Neural cell (in vitro differentiated cells): Measurements from ENCODE around the gene PARD3B. TPM values are rescaled to one million over a fixed set of nuclear protein-coding genes. Genes with fewer than 3 reads are reported as not detected.

Experiments used
- H2AFZ ChIP-seq: fragments of 200-600, 300-800 bp; sonication (generic), shearing (Covaris generic); 2 replicates; pipeline ENCODE4 v1.6.0; 2014; ENCODE audit warnings: low read depth, mild to moderate bottlenecking, antibody characterized with exemption, low read length, moderate library complexity
- H3F3A ChIP-seq: fragments of 200-600 bp; shearing (Covaris generic); 2 replicates; pipeline ENCODE4 v1.6.1; 2016; ENCODE audit warnings: mild to moderate bottlenecking, moderate library complexity, mixed read lengths, antibody characterized with exemption, low read length; ENCODE audit not compliant: insufficient read depth, poor library complexity, severe bottlenecking
- H3K27ac ChIP-seq: fragments of 200-600, 300-800 bp; sonication (generic), shearing (Covaris generic); 2 replicates; pipeline ENCODE4 v1.5.1; 2014; ENCODE audit warnings: mild to moderate bottlenecking, low read length, moderate library complexity
- H3K27me3 ChIP-seq: fragments of 300-800, 200-600 bp; sonication (generic), shearing (Covaris generic); 2 replicates; pipeline ENCODE4 v1.6.0; 2014; ENCODE audit warnings: mild to moderate bottlenecking, low read depth, low read length, moderate library complexity; ENCODE audit not compliant: insufficient read depth
- H3K36me3 ChIP-seq: fragments of 300-800, 200-600 bp; sonication (generic), shearing (Covaris generic); 2 replicates; pipeline ENCODE4 v1.5.1; 2014; ENCODE audit warnings: mild to moderate bottlenecking, antibody characterized with exemption, low read length, moderate library complexity; ENCODE audit not compliant: insufficient read depth
- H3K4me2 ChIP-seq: fragments of 300-800, 200-600 bp; sonication (generic), shearing (Covaris generic); 2 replicates; pipeline ENCODE4 v1.6.0; 2014; ENCODE audit warnings: mild to moderate bottlenecking, low read length
- H3K4me3 ChIP-seq: fragments of 300-800, 200-600 bp; sonication (generic), shearing (Covaris generic); 2 replicates; pipeline ENCODE4 v1.5.1; 2014; ENCODE audit warnings: mild to moderate bottlenecking, low read length, moderate library complexity
- H3K79me2 ChIP-seq: fragments of 200-600 bp; shearing (Covaris generic); replicated peaks from 2 replicates; pipeline ENCODE4 v1.6.0; 2014; ENCODE audit warnings: mild to moderate bottlenecking, low read length, moderate library complexity; ENCODE audit not compliant: insufficient read depth
- H3K9ac ChIP-seq: fragments of 300-800, 200-600 bp; sonication (generic), shearing (Covaris generic); 2 replicates; pipeline ENCODE4 v1.6.1; 2016; ENCODE audit warnings: mild to moderate bottlenecking, low read length, mixed read lengths
- H3K9me2 ChIP-seq: fragments of 200-600 bp; shearing (Covaris generic); 2 replicates; pipeline ENCODE4 v1.6.1; 2016; ENCODE audit warnings: mild to moderate bottlenecking, low read length, mixed read lengths; ENCODE audit not compliant: insufficient read depth
- H3K9me3 ChIP-seq: fragments of 200-600, 300-800 bp; sonication (generic), shearing (Covaris generic); 2 replicates; pipeline ENCODE4 v1.6.1; 2016; ENCODE audit warnings: mild to moderate bottlenecking, mixed run types, low read length, moderate library complexity, mixed read lengths
- H4K20me1 ChIP-seq: fragments of 200-600 bp; shearing (Covaris generic); 2 replicates; pipeline ENCODE4 v1.6.1; 2016; ENCODE audit warnings: mild to moderate bottlenecking, mixed run types; ENCODE audit not compliant: insufficient read depth
- EP300 ChIP-seq: fragments of 450-650 bp; conservative IDR thresholded peaks from 2 replicates; pipeline ENCODE4 v1.6.1; 2014; ENCODE audit warnings: antibody characterized with exemption, mild to moderate bottlenecking, moderate library complexity; ENCODE audit not compliant: poor library complexity, severe bottlenecking
- EZH2 ChIP-seq: fragments of 200-600, 300-800 bp; shearing (Covaris generic), sonication (generic); IDR thresholded peaks from 2 replicates; pipeline ENCODE4 v1.6.1; 2014; ENCODE audit warnings: antibody characterized with exemption, low read length, borderline replicate concordance, mild to moderate bottlenecking; ENCODE audit not compliant: insufficient read depth, poor library complexity, severe bottlenecking
- MXI1 ChIP-seq: fragments of 450-650 bp; conservative IDR thresholded peaks from 2 replicates; pipeline ENCODE4 v1.6.1; 2014; ENCODE audit warnings: antibody characterized with exemption, mild to moderate bottlenecking; ENCODE audit not compliant: poor library complexity, severe bottlenecking
- POLR2AphosphoS5 ChIP-seq: IDR thresholded peaks from 2 replicates; pipeline ENCODE4 v1.6.1; 2012
- RAD21 ChIP-seq: fragments of 450-650 bp; conservative IDR thresholded peaks from 2 replicates; pipeline ENCODE4 v1.6.1; 2014; ENCODE audit warnings: antibody characterized with exemption, mild to moderate bottlenecking, moderate library complexity
- SMC3 ChIP-seq: fragments of 450-650 bp; conservative IDR thresholded peaks from 2 replicates; pipeline ENCODE4 v1.6.1; 2014; ENCODE audit warnings: antibody characterized with exemption, mild to moderate bottlenecking, moderate library complexity; ENCODE audit not compliant: poor library complexity
- TAF1 ChIP-seq: IDR thresholded peaks from 2 replicates; pipeline ENCODE4 v1.6.1; 2012; ENCODE audit warnings: low read depth
- polyA plus RNA-seq: library from polyadenylated mRNA; depleted of rRNA; stranded (reverse); fragments of >200 nt; gene quantifications from 2 replicates; pipeline ENCODE4 v1.2.3, GENCODE V29; 2014
- TF ChIP-seq, protein P1 (sequence below): fragments of 450-650 bp; IDR thresholded peaks from 2 replicates; pipeline ENCODE4 v1.5.1; 2014; ENCODE audit warnings: antibody characterized with exemption, mild to moderate bottlenecking, moderate library complexity; ENCODE audit not compliant: poor library complexity, severe bottlenecking
- TF ChIP-seq, protein P2 (sequence below): IDR thresholded peaks from 2 replicates; pipeline ENCODE4 v1.6.1; 2012; ENCODE audit warnings: borderline replicate concordance

Gene PARD3B
- polyA plus RNA-seq, 1 donor from 2014 or later: 0.54 TPM

DNA sequence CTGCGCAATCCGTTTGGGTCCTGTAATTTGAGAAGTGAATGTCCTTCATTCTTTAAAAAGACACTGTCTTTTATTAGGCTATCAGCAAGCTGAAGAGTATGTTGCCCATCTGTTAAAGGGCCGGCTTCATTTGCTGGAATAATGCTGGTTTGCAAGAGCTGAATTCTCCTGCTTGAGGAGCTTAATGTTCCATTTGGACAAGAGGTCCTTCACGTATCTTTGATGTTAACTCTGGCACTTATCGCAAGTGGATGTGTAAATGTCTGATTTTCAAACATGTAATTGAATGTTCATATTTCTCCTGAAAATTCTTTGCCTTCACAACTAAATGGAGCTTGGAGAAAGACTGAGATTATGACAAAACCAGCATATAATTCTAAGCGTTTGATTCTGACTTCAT lies 856.2 kb downstream of the PARD3B start:
- Histone ChIP-seq H4K20me1 (no peaks in the 10 kb centered on the region), H3K9me3 (no peaks in the 10 kb centered on the region), H3K27ac (no peak overlapping the region), H2AFZ (no peak overlapping the region), H3K4me2 (no peak overlapping the region), H3F3A (no peaks in the 10 kb centered on the region), H3K4me3 (no peak overlapping the region), H3K9me2 (no peaks in the 10 kb centered on the region), H3K36me3 (no peaks in the 10 kb centered on the region), H3K9ac (no peak overlapping the region), H3K27me3 (no peaks in the 10 kb centered on the region), H3K79me2 (no peaks in the 10 kb centered on the region)
- TF ChIP-seq, protein P1, sequence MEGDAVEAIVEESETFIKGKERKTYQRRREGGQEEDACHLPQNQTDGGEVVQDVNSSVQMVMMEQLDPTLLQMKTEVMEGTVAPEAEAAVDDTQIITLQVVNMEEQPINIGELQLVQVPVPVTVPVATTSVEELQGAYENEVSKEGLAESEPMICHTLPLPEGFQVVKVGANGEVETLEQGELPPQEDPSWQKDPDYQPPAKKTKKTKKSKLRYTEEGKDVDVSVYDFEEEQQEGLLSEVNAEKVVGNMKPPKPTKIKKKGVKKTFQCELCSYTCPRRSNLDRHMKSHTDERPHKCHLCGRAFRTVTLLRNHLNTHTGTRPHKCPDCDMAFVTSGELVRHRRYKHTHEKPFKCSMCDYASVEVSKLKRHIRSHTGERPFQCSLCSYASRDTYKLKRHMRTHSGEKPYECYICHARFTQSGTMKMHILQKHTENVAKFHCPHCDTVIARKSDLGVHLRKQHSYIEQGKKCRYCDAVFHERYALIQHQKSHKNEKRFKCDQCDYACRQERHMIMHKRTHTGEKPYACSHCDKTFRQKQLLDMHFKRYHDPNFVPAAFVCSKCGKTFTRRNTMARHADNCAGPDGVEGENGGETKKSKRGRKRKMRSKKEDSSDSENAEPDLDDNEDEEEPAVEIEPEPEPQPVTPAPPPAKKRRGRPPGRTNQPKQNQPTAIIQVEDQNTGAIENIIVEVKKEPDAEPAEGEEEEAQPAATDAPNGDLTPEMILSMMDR: no peak
- TF ChIP-seq MXI1 (no peak), EP300 (no peak), POLR2AphosphoS5 (no peak), RAD21 (no peak), SMC3 (no peak)

DNA sequence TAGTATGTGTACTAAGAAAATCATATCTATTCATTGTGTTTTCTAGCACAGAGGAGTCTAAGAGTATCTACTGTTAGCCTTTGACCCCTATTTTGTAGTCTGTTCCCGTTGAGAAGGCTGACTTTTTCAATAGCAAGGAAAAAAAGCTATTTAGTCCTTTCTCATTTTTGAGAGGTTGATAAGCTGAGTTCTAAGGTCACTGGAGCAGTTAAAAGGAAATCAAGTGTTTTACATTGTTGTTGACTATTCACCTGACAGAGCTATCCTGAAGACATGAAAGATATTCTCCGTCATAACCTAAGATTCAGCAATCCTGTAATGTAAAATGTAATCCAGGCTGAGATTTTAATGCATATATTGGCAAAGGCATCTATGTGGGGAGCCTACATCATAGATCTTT lies 856.7 kb downstream of the PARD3B start:
- Histone ChIP-seq H3K4me3 (no peak overlapping the region), H3K79me2 (no peaks in the 10 kb centered on the region), H3K9ac (no peak overlapping the region), H4K20me1 (no peaks in the 10 kb centered on the region), H3K4me2 (no peak overlapping the region), H3K9me2 (no peaks in the 10 kb centered on the region), H3K36me3 (no peaks in the 10 kb centered on the region), H3F3A (no peaks in the 10 kb centered on the region), H3K27ac (no peak overlapping the region), H3K27me3 (no peaks in the 10 kb centered on the region), H3K9me3 (no peaks in the 10 kb centered on the region), H2AFZ (no peak overlapping the region)
- TF ChIP-seq, protein P1: no peak
- no peak for TF ChIP-seq EZH2
- TF ChIP-seq, protein P2, sequence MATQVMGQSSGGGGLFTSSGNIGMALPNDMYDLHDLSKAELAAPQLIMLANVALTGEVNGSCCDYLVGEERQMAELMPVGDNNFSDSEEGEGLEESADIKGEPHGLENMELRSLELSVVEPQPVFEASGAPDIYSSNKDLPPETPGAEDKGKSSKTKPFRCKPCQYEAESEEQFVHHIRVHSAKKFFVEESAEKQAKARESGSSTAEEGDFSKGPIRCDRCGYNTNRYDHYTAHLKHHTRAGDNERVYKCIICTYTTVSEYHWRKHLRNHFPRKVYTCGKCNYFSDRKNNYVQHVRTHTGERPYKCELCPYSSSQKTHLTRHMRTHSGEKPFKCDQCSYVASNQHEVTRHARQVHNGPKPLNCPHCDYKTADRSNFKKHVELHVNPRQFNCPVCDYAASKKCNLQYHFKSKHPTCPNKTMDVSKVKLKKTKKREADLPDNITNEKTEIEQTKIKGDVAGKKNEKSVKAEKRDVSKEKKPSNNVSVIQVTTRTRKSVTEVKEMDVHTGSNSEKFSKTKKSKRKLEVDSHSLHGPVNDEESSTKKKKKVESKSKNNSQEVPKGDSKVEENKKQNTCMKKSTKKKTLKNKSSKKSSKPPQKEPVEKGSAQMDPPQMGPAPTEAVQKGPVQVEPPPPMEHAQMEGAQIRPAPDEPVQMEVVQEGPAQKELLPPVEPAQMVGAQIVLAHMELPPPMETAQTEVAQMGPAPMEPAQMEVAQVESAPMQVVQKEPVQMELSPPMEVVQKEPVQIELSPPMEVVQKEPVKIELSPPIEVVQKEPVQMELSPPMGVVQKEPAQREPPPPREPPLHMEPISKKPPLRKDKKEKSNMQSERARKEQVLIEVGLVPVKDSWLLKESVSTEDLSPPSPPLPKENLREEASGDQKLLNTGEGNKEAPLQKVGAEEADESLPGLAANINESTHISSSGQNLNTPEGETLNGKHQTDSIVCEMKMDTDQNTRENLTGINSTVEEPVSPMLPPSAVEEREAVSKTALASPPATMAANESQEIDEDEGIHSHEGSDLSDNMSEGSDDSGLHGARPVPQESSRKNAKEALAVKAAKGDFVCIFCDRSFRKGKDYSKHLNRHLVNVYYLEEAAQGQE: no peak
- TF ChIP-seq MXI1: no peak
- no peak for TF ChIP-seq EP300
- TF ChIP-seq SMC3: no peak
- no peak for TF ChIP-seq TAF1
- no peak for TF ChIP-seq RAD21
- TF ChIP-seq POLR2AphosphoS5: no peak
